ENCODE results near the gene PRDM16. TPM values are rescaled to one million over a fixed set of nuclear protein-coding genes. Genes with fewer than 3 reads are reported as not detected.

The PRDM16 gene
- total RNA-seq, 1 experiment from 2014 or later: 0.04 TPM

DNA sequence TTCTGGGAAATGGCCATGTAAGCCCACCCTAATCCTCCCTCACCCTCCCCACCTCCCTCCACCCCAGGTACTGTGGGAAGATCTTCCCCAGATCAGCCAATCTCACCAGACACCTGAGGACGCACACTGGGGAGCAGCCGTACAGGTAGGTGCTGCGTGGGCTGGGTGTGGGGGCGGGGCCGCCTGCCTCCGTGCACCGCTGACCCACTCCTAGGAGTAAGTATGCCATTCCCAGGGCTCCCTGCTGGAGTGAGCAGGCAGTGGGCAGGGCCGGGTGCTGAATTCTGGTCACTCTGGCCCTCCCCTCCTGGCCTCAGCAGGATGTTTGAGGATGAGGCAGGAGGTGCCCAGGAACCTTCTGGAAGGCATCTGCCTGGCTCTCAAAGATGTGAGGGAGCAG is 349.6 kb downstream of the PRDM16 start:
- no peak overlapping the region for H3K4me2 ChIP-seq (ENCODE audit: low read length)
- no peaks in the 10 kb centered on the region for H4K20me1 ChIP-seq (ENCODE audit: low read length)
- H3K4me3 ChIP-seq (ENCODE audit: low read length): no peak overlapping the region
- TF ChIP-seq EZH2 (IDR thresholded peaks at IDR 0.05; ENCODE audit: low read length, unreplicated experiment): no peak
- no peak for TF ChIP-seq EZH2phosphoT487 (IDR thresholded peaks at IDR 0.05; ENCODE audit: borderline replicate concordance, low read length)
- no peak for TF ChIP-seq CTCF (conservative IDR thresholded peaks at IDR 0.05; ENCODE audit: low read depth, low read length)
- intact Hi-C loops (cut with micrococcal nuclease): no loop called here
- H3K9me3 ChIP-seq (ENCODE audit: low read length): no peaks in the 10 kb centered on the region
- H3K9ac ChIP-seq (ENCODE audit: low read length): no peak overlapping the region
- no peaks in the 10 kb centered on the region for H3K9me2 ChIP-seq (replicated peaks; ENCODE audit: low read length)
- BruUV-seq (replicated peaks): no TSS peak
- no peak for ATAC-seq
- no peaks in the 10 kb centered on the region for H3K36me3 ChIP-seq (ENCODE audit: low read depth, low read length)
- no peak overlapping the region for H2AFZ ChIP-seq (ENCODE audit: low read length)
- ChIA-PET CTCF (no interaction called here), POLR2A (ENCODE audit: unreplicated experiment) (no interaction called here)
- H3K27ac ChIP-seq (ENCODE audit: low read length): no peak overlapping the region
- H3K4me1 ChIP-seq (ENCODE audit: insufficient read depth, low read length): peaks cover 15% of the 10 kb centered on the region
- peaks cover 99% of the 10 kb centered on the region for H3K27me3 ChIP-seq (ENCODE audit: low read length)
- DNase-seq: no peak
- no peaks in the 10 kb centered on the region for H3K79me2 ChIP-seq (ENCODE audit: low read length)
- H3F3A ChIP-seq (ENCODE audit: low read length, unreplicated experiment): no peaks in the 10 kb centered on the region

GRCh38 chr1:3419415-3420204 is 350.6 kb downstream of the PRDM16 start:
- H3K27ac ChIP-seq (ENCODE audit: low read length): no peak overlapping the region
- CTCF ChIA-PET: interaction anchor here (0.6 kb wide), 3 partner anchors 106 to 307 kb away, joined by 5 to 6 read pairs (median 5); no protein-coding TSS in a partner anchor
- intact Hi-C loops (cut with micrococcal nuclease): loop anchor here (5.0 kb wide), 1 partner anchor 1007 kb away; the partner anchor contains the start of gene PEX10
- H3K9ac ChIP-seq (ENCODE audit: low read length): no peak overlapping the region
- POLR2A ChIA-PET (ENCODE audit: unreplicated experiment): interaction anchor here (0.8 kb wide), 1 partner anchor 836 kb away, joined by 5 read pairs; no protein-coding TSS in a partner anchor
- no peaks in the 10 kb centered on the region for H3K36me3 ChIP-seq (ENCODE audit: low read depth, low read length)
- no TSS peak for BruUV-seq (replicated peaks)
- no peaks in the 10 kb centered on the region for H3K9me3 ChIP-seq (ENCODE audit: low read length)
- peak overlapping the region; percentile 29; the same call in 1 of the 2 replicates for H3K4me2 ChIP-seq (ENCODE audit: low read length)
- H3K9me2 ChIP-seq (replicated peaks; ENCODE audit: low read length): no peaks in the 10 kb centered on the region
- H3K79me2 ChIP-seq (ENCODE audit: low read length): no peaks in the 10 kb centered on the region
- no peak overlapping the region for H3K4me3 ChIP-seq (ENCODE audit: low read length)
- H3F3A ChIP-seq (ENCODE audit: low read length, unreplicated experiment): no peaks in the 10 kb centered on the region
- H4K20me1 ChIP-seq (ENCODE audit: low read length): no peaks in the 10 kb centered on the region
- peak; percentile 72 for ATAC-seq
- peaks cover 15% of the 10 kb centered on the region for H3K4me1 ChIP-seq (ENCODE audit: insufficient read depth, low read length)
- no peak for TF ChIP-seq CTCF (conservative IDR thresholded peaks at IDR 0.05; ENCODE audit: low read depth, low read length)
- no peak overlapping the region for H2AFZ ChIP-seq (ENCODE audit: low read length)
- peak; percentile 82 for DNase-seq
- peaks cover 97% of the 10 kb centered on the region for H3K27me3 ChIP-seq (ENCODE audit: low read length)
